ENCODE measurements around the gene SFXN3. TPM values are rescaled to one million over a fixed set of nuclear protein-coding genes. Genes with fewer than 3 reads are reported as not detected.
A peak's percentile ranks its signal among the peaks of the same experiment; 100 is the strongest.

SFXN3 gene
- total RNA-seq, 1 donor, result 81.6 TPM

DNA sequence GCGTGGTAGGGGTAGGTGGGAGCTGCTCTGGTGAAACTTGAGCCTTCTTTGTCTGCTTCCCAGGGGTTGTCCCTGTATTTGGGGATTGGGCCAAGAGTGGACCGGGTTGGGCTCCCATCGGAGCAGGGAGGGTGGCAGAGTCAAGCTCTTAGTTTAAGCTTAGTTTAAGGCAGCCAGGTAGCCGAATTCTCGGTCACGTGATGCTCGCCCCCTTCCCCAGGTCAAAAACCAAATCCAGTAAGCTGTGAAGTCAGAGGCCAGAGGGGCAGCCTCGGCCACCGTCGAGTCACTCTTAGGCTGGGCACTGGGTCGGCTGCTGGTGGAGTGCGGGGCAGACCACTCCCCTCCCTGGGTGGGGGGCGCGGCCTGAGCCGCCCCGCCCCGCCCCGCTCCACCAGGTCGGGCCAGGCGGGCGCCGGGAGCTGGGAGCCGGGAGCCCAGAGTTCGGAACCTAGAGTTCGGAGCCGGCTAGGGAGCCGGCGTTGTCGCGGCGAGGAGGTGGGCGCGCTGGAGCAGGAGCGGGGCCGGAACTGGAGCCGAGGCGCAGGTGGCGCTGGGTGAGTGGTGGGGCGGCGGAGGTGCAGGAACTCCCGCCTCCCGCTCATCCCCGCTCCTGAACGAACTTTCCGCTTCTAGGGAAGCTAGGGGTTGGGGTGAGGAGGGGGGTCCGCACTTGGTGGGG, 34.2 kb upstream of the SFXN3 start:
- peak overlapping the region; percentile 91 for H3K4me3 ChIP-seq (ENCODE audit: low read depth, low read length)
- DNase-seq (ENCODE audit: low read depth), result no peak
- TF ChIP-seq, protein P1, sequence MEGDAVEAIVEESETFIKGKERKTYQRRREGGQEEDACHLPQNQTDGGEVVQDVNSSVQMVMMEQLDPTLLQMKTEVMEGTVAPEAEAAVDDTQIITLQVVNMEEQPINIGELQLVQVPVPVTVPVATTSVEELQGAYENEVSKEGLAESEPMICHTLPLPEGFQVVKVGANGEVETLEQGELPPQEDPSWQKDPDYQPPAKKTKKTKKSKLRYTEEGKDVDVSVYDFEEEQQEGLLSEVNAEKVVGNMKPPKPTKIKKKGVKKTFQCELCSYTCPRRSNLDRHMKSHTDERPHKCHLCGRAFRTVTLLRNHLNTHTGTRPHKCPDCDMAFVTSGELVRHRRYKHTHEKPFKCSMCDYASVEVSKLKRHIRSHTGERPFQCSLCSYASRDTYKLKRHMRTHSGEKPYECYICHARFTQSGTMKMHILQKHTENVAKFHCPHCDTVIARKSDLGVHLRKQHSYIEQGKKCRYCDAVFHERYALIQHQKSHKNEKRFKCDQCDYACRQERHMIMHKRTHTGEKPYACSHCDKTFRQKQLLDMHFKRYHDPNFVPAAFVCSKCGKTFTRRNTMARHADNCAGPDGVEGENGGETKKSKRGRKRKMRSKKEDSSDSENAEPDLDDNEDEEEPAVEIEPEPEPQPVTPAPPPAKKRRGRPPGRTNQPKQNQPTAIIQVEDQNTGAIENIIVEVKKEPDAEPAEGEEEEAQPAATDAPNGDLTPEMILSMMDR (IDR thresholded peaks at IDR 0.05; ENCODE audit: insufficient read depth, low read depth, low read length), result no peak

DNA sequence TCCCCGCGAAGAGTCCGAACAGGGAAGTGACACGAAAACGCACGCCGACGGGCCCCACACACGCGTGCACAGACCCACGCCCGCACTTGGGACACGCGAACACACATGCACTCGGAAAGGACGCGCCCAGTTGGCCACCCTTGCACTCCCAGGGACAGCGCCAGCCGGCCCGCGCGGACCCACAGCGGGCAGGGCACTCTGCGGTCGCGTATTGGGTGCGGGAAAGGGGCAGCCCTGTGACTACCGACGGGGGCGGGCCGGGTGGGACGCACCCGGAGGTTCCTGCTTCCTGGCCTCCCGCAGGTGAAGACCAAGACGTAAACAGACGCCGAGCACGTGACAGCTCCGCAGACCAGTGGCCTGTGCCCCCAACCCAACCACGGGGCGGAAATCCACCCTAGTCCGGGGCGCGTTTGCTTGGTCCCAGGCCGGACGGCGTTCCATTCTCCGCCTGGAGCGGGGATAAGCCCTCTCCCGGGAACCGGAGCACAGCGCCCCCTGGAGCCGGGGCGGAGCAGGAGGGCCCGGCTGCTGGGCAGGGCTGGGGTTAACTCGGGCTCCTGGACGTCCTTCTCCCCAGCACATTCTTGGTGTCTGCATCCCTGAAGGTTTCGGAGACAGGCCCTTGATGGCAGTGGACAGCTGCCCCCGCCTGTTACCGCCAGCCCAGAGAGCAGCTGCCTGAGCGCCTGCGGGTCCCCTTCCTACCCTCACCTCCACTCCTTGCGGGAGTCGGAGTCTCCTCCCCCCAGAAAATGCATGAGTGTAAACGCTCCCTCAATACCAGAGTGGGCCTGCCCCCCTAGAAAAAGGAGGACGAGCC, 33.5 kb upstream of the SFXN3 start:
- H3K4me3 ChIP-seq (ENCODE audit: low read depth, low read length), result peak overlapping the region; percentile 91
- DNase-seq (ENCODE audit: low read depth), result peak; percentile 77
- TF ChIP-seq, protein P1 (IDR thresholded peaks at IDR 0.05; ENCODE audit: insufficient read depth, low read depth, low read length), result peak; percentile 86

DNA sequence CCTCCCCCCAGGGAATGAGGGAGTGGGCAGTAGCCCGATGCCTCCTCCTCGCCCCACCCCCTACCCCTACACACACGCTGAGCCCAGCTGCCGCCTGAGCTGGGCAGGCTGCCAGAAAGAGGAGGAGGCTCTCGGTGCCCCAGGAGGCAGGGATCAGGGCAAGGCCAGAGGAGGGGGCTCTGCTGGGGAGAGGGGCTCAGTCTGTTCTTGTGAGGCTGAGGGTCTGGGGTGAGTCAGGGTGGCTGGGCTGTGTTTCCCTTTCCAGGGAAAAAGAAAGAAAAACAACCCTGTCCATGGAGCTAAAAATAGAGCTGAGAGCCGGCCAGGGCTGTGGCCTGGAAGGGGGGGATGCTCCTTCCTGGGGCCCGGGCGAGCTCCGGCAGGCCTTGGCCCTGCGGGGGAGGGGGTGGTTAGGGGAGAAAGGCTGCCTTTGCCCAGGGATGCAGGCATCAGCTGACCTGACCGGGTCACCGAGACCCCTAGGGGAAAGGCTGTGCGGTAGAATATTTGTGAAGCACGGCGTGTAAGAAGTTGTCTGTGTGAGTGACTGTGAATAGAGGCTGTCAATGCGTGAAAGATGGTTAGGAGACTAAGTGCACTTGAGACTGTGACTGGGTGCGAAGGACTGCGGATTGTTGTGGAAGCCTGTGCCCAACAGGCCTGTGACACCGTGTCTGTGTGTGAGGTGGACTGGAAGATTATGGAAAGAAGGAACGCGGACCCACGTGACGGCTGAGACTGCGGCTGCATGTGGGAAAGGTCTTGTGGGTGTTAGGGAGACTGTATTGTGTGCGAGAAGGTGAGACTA, 32.6 kb upstream of the SFXN3 start:
- H3K4me3 ChIP-seq (ENCODE audit: low read depth, low read length), result peak overlapping the region; percentile 91
- TF ChIP-seq, protein P1 (IDR thresholded peaks at IDR 0.05; ENCODE audit: insufficient read depth, low read depth, low read length), result no peak
- peak; percentile 88 for DNase-seq (ENCODE audit: low read depth)

DNA sequence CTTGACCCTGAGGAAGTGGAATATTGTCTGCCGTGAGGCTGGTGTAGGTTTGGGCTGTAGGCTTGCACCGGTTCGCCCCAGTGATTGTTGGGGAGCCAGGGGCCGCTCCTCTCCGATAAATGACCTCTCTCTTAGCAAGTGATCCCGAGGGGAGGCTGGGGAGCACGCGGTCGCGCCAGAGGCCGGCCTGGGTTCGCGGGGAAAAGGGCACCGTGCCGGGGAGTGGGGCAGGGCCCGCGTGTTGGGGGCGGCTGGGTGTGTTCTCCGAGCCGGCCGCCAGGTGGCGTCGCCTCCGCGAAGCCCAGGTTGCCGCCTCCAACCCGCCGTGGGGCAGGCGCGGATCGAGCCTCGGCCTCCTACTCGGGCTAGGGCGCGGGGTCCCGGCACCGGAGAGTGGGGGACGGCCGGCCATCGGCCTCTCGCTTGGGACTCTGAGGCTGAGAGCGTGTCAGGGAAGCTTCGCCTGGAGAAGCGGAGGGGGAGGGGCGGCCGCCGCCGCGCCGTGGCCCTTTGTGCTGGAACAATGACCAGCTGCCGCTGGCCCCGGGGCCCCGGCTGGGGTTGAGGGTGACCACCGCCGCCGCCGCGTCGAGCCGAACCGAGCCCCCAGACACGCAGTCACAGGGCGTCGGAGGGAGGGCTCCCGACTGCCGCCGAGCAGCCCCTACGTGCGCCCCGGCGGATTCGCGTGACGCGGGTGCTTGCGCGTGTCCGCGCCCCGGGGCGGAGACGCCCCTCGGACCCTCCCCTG, 31.9 kb upstream of the SFXN3 start:
- peak; percentile 80 for DNase-seq (ENCODE audit: low read depth)
- TF ChIP-seq, protein P1 (IDR thresholded peaks at IDR 0.05; ENCODE audit: insufficient read depth, low read depth, low read length), result peak; percentile 81
- peak overlapping the region; percentile 91 for H3K4me3 ChIP-seq (ENCODE audit: low read depth, low read length)

DNA sequence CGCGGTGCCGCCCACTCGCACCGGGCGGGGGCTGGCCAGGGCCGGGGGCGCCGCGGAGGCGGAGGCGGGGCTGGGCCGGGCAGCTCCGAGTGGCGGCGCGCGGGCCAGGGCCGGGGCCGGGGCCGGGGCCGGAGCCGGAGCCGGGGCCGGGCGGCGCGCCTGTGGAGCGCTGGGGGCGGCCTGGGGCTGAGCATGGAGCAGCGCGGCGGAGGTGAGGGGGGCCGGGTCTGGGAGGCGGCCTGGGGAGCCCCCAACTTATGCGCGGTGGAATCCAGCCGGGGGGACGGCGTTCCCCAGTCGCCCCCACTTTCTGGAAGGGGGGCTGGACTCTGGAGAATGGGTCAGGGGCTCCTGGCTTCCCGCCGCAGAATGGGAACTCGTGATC, 31.3 kb upstream of the SFXN3 start, which contains the start of gene LZTS2:
Gene LZTS2, plus strand, starts transcription at position 67 of the 385 bp plus-strand sequence. CDS start 2,731 bp downstream, outside the sequence.
- H3K4me3 ChIP-seq (ENCODE audit: low read depth, low read length), result peak within 1 kb of the TSS; percentile 91
- no peak for DNase-seq (ENCODE audit: low read depth)
- TF ChIP-seq, protein P1 (IDR thresholded peaks at IDR 0.05; ENCODE audit: insufficient read depth, low read depth, low read length), result no peak
